SK-N-DZ (cell line): Measurements from ENCODE around the gene PPCDC. TPM values are rescaled to one million over a fixed set of nuclear protein-coding genes. Genes with fewer than 3 reads are reported as not detected.

ENCODE experiments used
- DNase-seq: peaks from one replicate; pipeline ENCODE4 v3.0.0-alpha.2; 2015; ENCODE audit warnings: low spot score
- polyA plus RNA-seq, 2 experiments: library from polyadenylated mRNA; depleted of rRNA; stranded (reverse); fragments of >200 nt; gene quantifications; 2 replicates each; pipeline ENCODE4 v1.2.3, GENCODE V29; 2014

Gene PPCDC
- polyA plus RNA-seq (2014; cell fraction: cytosol; rRNA removed): 20.4 and 33.5 TPM in 2 replicates
- 23.3 and 50.7 TPM in 2 replicates for polyA plus RNA-seq (2014; cell fraction: nucleus; rRNA removed)

- DNase-seq: peak; percentile 97
Observed at GRCh38 chr15:75023181-75023871, at the start of gene PPCDC. TSS of gene PPCDC (plus strand) at chr15:75023590. CDS start at chr15:75028319, 4,729 bp downstream.

- no peak for DNase-seq
Observed at GRCh38 chr15:74976159-74976558, 47.2 kb upstream of the PPCDC start.

- DNase-seq: peak; percentile 51
Observed at GRCh38 chr15:74977599-74977998, 45.8 kb upstream of the PPCDC start.

- no peak for DNase-seq
Observed at GRCh38 chr15:74978077-74978476, 45.3 kb upstream of the PPCDC start.

GRCh38 chr15:74978503-74978902 is 44.9 kb upstream of the PPCDC start:
- DNase-seq: no peak

GRCh38 chr15:74982183-74982582 is 41.2 kb upstream of the PPCDC start:
- DNase-seq: no peak

- no peak for DNase-seq
Observed at GRCh38 chr15:74983725-74984231, 39.6 kb upstream of the PPCDC start.

- DNase-seq: peak; percentile 73
Observed at GRCh38 chr15:74988007-74988800, 35.2 kb upstream of the PPCDC start.

- no peak for DNase-seq
Observed at GRCh38 chr15:74989527-74989926, 33.9 kb upstream of the PPCDC start.

- DNase-seq: no peak
Observed at GRCh38 chr15:74992619-74993018, 30.8 kb upstream of the PPCDC start.

GRCh38 chr15:74994236-74994635 is 29.2 kb upstream of the PPCDC start:
- DNase-seq: no peak

- no peak for DNase-seq
Observed at GRCh38 chr15:74994685-74995084, 28.7 kb upstream of the PPCDC start.

GRCh38 chr15:74995182-74995778 is 28.1 kb upstream of the PPCDC start, which contains the start of gene SCAMP5:
TSS of gene SCAMP5 (plus strand) at chr15:74995563. CDS start at chr15:75011840, 16,277 bp downstream.
- peak; percentile 98 for DNase-seq

GRCh38 chr15:74995779-74996765 is 27.3 kb upstream of the PPCDC start:
- peak; percentile 64 for DNase-seq

- no peak for DNase-seq
Observed at GRCh38 chr15:74997141-74997540, 26.2 kb upstream of the PPCDC start.

- no peak for DNase-seq
Observed at GRCh38 chr15:74997543-74997942, 25.8 kb upstream of the PPCDC start.

- no peak for DNase-seq
Observed at GRCh38 chr15:75001310-75001709, 22.1 kb upstream of the PPCDC start.

GRCh38 chr15:75002398-75002797 is 21.0 kb upstream of the PPCDC start:
- DNase-seq: no peak

GRCh38 chr15:75007216-75007615 is 16.2 kb upstream of the PPCDC start:
- no peak for DNase-seq

GRCh38 chr15:75008221-75008625 is 15.2 kb upstream of the PPCDC start:
- DNase-seq: no peak
